Dermis blood vessel endothelial cell (primary cell): ENCODE data around the gene NAA35. TPM values are rescaled to one million over a fixed set of nuclear protein-coding genes. Genes with fewer than 3 reads are reported as not detected.
"Not testable (repeated sequence)": the region's sequence is repeated elsewhere in the genome, so short reads cannot be mapped to it uniquely, and the experiment has no call there.

ENCODE experiments used
- DNase-seq: peaks from one replicate; pipeline ENCODE4 v3.0.0; 2010
- total RNA-seq: library from RNA; depleted of rRNA; stranded (reverse); fragments of >200 nt; gene quantifications from 2 replicates; pipeline ENCODE4 v1.2.3, GENCODE V29; 2014

Gene NAA35
- total RNA-seq, 1 donor from 2014 or later = 19.4 TPM

DNA sequence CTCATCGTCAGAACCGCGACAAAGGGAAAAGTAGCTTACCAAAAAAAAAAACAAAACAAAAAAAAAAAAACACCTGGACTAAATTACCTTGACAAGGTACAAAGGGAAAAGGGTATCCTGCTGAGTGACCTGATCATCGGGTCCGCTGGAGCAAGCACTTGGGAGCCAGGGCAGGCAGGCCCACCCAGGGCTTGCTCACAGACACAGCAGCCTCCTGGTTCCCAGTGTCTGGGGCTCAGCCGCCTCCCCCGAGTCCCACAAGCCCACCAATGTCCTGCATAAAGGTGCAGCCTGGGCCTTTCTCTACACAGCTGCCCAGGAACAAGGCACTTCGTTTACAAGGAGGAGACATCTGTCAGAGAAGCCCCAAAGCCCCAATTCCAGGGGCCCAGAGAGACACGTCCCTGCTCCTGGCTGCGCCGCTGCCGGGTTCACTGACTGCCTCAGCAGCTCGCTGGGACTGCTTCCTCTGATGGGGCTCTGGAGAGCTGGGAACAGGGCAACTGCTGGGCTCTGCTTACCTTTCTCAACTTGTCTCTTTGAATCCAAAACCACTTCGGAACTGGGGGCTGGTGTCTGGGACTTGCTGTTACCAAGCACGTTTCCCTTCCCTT lies 95.0 kb downstream of the NAA35 start:
- DNase-seq = no peak

DNA sequence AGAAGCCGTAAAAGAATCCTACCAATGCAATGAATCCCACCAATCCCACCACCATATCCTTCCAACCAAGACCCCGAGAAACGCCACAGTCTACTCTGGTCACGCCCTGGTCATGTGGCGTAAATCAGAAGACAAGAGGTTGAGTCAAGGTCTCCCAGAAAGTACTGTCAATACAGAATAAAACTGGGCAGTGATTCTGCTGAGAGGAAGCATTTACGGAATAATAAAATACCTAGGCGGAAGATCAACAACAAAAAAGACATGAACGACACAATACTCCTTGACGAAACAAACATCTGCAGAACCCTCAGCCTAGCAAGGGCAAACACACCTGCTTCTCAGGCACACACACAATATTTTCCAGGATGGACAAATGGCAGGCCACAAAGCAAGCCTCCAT lies 95.6 kb downstream of the NAA35 start:
- DNase-seq = no peak

DNA sequence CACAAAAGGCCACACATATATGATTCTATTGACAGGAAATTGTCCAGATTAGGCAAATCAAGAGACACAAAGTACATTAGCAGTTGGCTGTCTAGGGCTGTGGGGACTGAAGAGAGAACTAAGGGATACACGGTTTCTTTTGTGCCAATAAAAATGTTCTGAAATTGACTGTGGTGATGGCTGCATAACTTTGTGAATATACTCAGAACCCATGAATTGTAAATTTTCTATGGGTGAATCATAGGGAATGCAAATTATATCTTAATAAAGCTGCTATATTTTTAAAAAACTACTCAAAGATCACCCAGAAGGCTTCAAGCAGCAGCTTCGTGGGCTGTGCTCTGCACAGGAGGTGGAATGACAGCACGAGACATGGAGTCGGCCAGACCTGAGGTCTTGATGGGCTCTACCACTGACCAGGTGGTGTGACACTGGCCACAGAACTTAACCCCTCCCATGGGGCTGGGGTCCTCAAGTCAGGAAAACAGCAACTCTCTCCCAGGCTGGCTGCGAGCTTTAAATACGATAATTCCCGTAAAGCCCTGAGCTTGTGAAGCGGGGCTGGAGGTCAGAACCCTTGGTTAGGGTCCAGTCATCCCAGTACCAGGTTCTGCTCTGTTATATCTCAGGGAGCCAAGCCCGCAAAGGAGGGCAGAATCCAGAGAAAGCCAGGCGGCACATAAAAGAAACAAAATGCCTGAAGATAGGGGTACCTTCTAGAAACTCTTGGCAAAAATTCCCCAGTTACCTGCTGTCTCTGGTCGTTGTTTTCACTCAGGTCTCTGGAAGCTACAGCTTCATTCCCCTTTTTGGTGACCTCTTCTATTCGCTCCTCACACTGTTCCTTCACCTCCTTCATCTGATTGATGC lies 99.3 kb downstream of the NAA35 start:
- DNase-seq = no peak

DNA sequence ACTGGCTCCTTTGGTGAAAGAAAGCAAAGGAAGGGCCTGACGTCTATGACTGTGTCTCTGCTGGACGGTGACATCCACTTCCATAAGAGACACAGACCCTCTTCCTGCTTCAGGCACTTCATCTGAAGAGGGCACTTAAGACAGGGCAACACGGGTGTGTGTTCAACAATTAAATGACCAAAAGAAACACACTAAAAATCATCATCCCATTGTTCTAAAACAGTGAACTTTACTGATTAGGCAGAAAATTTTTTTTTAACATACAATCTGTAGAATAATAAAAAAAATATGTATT lies 99.9 kb downstream of the NAA35 start:
- no peak for DNase-seq

DNA sequence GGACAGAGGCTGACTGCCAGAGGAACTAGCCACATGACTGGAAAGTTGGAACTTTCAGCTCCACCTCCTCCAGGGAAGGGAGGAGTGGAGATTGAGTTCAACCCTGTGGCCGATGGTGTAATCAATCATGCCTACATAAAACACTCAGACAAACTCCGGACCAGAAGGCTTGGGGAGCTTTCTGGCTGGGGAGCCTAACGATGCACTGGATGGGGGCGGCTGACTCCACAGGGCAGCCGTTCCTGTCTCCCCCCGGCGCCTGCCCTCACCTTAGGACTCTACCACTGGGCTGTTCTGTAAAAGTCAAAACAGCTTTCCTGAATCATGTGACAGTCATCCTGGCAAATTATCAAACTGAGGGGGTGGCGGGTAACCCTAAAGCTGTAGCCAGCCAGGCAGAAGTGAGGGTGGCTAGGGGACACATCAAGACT lies 100.4 kb downstream of the NAA35 start:
- no peak for DNase-seq

DNA sequence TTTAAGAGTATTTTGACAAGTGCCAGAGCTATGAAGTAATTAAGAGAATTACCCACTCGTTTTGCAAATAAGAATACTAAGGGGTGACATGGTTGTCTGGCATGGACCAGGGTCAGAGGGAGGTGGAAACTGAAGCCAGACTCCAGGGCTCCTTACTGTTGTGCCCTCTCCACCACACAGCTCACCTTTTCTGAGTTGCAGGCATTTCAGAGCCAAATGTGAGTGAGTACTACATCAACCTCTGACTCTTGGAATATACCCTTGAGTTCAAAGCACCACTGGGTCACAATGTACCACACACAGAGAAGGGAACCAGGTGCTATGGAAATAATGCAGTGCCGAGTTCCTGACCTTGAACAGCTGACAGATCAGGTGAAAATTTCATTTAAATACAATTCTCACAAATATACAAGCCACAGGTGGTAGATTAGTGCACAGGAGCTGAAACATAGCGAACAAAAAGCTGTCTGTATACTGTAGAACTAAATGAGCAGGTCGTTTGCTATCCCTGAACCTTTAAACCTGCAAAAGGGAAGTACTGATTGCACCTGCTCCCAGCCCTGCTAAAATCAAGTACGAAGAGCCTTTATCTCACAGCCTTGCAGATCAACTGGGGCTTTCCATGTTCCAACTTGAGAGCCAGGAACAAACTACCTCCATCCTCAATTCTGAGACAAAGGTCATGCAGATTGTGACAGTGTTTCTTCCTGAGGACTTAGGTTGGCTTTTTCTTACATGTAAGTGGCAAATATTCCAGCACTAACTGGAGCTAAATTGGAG lies 101.4 kb downstream of the NAA35 start:
- DNase-seq = no peak

DNA sequence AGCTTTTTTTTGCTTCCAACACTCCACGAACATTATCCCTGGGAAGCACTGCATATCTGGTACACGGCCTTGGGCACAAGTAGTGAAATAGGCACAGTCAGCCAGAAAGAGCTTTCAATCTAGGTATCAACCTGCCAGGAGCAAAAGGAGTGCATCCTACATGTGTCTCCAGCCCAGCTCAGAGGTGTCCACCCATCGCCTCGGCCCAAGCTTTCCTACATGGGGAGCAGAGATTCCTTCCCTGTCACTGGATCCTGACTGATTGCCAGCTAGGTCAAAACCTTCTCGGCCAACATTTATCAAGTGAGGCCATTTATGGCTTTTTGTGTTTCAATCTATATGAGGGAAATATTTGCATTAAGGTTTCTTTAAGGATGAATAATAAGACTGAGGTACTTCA lies 102.6 kb downstream of the NAA35 start:
- DNase-seq = no peak

DNA sequence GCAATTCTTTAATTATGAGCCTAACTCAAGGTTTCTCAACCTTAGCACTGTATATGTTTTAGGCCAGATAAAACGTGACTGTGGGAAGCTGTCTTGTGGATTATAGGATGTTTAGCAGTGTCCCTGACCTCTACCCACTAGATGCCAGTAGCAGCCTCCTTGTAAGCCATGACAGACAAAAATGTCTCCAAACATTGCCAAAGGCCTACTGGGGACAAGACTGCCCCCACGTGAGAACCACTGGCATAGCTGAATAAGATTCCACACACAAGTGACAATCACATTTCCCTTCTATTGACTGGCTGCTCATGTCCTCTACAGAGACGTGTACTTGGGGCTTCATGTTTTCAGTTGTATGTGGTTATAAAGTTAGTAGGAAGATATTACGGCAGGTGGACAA lies 103.1 kb downstream of the NAA35 start:
- no peak for DNase-seq

DNA sequence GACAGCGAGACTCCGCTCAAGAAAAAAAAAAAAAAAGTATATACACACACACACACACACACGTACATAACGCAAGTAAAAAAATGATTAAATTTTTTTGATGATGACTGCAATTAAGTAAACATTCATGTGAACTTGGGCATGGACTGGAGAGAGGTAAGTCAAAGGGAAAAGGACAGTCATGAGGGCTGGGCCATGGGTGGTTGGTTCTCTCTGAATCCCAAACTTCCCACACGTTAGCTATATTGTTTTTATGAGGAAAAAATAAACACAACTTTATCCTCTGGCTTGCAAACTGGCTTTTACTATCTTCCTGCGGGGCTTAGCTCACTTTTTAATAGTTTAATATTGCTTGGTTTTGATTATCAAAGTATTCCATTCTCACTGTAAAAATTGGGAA lies 104.7 kb downstream of the NAA35 start:
- no peak for DNase-seq

DNA sequence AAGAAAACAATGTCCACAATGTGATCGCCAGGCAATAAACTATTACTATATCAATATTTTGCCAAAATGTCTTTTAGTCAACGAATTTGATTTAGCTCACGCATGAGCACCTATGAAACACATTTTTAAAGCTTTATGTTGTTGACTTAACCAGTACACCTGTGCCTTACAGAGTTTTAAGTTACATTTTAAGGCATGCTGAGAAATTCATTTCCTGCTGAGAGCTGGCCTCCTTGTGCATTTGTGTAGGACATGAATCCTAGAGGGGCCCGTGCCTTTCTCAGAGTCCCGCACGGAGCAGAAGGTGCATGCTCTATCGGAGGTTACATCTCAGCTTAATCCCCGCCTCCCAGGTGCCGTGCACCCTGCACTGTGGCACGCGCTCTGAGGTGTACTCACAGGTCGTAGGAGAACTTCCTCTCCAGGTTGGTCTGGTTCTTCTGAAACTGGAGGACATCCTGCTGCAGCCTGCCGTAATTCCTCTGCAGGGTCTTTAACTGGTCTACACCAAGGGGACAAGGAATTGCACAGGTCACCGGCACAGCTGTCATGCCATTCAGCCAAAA lies 105.2 kb downstream of the NAA35 start:
- no peak for DNase-seq

DNA sequence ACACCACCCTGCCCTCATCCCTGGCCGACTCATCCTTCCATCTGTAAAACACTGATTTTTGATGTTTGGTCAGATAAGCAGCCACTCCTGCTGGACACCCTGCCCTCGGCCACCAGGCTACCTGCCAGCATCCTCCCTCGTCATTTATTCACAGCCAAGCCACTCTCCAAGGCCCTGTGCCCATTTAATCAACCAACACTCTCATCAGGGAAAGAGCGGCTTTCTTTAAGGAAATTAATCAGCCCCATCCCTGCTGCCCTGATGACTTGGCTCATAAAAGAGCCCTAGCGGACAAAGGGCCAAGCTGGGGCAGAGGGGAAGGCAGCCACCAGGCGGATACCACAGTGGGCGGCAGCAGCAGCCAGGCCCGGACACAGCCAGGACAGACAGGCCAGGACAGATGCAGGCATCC lies 106.0 kb downstream of the NAA35 start:
- no peak for DNase-seq

DNA sequence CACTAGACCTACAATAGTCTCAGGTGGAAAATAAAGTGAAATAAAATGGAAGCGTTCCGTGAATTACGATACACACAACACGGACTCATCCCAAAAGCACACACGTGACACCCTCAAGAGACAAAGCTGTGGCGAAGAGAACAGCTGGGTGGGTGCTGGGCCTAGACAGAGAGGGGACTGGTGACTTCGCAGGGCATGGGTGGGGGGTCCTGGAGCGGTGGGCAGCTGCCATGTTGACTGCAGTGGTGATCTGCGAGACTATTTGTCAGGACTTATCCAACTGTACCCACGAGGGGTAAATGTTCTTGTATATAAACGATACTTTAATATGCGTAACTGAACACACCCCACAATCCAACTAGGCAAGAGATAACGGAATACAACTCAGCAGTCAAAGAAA lies 106.4 kb downstream of the NAA35 start:
- no peak for DNase-seq

DNA sequence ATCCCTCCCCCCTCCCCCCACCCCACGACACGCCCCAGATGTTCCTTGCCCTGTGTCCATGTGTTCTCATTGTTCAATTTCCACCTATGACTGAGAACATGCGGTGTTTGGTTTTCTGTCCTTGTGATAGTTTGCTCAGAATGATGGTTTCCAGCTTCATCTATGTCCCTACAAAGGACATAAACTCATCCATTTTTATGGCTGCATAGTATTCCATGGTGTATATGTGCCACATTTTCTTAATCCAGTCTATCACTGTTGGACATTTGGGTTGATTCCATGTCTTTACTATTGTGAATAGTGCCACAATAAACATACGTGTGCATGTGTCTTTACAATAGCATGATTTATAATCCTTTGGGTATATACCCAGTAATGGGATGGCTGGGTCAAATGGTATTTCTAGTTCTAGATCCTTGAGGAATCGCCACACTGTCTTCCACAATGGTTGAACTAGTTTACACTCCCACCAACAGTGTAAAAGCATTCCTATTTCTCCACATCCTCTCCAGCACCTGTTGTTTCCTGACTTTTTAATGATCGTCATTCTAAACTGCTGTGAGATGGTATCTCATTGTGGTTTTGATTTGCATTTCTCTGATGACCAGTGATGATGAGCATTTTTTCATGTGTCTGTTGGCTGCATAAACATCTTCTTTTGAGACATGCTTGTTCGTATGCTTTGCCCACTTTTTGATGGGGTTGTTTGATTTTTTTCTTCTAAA lies 107.2 kb downstream of the NAA35 start:
- DNase-seq = not testable (repeated sequence)

DNA sequence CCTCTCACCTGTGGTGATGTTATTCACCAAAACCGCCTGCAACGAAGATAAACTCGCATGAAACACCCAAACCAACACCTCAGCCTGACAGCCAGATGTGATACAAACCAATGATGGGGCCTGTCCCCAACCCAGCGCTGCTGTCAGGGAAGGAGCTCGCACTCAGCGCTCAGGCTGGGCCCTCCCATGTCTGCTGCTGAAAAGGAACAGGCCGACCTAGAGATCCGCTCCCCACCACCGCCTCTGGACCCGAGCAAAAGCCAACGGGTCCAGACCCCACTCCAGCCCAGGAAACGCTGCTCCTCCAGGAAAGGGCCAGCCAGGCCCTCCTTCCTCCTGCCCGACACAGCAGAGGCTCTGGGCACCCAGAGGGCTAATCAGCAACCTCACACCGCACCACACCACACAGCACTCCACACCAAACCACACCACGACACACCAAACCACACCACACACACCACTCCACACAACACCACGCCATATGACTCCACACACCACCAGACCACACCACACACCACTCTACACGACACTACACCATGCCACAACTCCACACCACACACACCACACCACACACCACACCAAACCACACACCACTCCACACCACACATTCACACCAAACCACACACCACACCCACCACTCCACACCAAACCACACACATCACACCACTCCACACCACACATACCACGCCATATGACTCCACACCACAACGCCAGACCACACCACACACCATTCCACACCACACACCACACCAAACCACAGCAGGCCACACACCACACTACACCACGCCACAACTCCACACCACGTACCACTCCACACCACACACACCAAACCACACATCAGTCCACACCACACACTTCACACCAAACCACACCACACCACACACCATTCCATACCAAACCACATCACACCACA lies 111.9 kb downstream of the NAA35 start:
- no peak for DNase-seq

DNA sequence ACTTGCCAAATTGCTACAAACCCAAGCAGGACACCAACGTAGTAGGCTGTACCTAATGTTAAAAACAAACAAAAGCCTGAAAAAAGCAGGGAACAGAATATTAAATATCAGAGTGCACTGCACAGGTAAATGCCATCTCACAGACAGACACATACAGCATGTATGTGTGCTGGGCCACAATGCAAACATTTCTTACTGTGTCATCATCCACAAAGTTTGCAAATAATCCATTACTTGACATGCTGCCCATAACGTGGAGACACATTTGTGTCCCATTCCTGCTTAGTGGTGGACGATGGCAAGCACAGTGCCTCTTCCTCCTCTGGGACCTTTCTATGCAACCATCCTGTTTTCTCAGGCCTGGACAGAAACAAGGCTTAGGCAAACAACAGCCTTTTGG lies 113.7 kb downstream of the NAA35 start:
- DNase-seq = no peak

DNA sequence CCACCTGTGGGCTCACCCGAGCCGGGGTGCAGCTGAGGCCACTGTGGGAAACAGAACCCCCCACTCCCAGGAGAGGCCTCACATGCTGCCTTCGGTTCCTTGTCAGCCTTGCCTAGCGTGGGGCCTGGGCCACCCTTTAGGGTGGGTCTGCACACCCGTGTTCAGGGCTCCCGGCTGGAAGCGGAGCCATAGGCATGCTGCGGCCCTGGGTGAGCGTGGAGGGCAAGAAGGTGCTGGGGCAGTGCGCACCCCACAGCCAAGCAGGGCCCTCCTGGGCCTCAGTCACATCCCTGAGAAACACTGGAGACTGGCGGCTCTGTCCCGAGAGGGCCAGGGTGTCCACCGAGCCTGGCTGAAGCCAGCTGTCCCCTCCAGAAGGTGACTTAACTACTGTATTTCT lies 116.5 kb downstream of the NAA35 start:
- no peak for DNase-seq

DNA sequence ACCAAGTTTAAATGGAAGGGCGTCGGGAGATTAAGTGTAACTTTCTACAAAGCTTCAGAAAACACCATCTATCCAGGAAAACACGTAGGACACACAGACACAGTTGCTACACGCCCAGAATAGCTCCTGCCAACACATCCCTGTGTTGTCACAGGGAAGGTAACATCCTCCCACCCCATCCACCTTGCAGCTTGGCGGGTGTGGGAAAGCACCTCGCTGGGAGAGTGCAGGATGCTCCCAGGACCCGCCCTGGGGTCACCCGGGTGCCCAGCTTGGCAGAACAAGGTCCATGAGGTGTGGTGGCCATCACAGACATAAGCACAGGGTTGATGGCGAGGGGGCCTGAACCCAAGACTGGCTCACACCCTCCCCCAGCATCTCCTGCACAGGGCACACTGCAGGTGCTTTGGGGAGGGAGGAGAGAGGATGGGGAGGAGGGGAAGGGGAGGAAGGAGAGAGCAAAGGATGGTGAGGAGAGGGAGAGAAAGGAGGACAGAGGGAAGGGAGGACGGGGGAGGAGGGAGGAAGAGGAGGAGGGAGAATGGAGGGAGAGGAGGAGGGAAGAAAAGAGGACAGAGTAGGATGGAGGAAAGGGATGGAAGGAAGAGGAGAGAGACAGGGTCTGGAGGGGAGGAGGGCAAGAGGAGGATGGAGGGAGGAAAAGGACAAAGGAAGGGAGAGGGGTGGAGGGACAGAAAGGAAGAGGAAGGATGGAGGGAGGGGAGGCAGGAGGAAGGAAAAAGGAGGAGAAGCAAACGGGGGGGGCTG lies 121.2 kb downstream of the NAA35 start:
- no peak for DNase-seq

DNA sequence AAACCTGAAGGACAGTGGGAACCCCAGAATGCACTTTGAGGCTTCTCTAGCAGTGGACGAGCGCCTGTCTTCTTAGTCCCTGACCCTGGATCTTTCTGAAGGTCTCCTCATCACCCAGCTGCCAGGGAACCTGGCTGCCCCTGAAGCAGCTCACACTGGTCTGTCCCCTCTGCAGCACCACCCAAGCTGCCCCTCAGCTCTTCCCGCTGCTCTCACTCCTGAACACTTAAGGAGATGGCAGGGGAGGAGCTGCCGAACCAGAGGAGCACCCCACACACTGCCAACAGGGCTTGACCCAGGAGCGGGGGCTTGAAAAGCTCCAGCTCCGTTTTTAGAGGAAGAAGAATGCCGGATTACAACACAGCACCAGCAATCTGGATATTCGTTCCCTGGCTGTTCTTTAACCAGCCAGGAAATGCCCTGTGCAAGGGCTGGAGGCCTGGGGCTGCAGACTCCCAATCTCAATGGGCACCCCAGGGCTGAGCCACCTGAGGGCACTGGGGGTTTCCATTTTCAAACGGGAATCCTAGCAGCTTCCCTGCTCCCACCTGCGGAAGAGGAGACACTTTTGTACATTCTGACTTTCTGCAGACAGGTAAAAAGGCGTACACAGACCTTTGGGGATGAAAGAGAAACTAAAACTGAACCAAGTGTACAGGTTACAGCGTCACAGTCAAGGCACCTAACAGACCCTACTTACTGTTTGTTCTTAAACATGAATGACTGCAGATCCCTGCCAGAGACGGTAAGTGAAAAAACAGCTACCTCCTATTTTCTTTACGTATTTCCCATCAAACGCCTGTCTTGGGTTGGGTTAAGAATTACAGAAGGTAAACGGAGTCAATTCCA lies 122.1 kb downstream of the NAA35 start:
- no peak for DNase-seq

DNA sequence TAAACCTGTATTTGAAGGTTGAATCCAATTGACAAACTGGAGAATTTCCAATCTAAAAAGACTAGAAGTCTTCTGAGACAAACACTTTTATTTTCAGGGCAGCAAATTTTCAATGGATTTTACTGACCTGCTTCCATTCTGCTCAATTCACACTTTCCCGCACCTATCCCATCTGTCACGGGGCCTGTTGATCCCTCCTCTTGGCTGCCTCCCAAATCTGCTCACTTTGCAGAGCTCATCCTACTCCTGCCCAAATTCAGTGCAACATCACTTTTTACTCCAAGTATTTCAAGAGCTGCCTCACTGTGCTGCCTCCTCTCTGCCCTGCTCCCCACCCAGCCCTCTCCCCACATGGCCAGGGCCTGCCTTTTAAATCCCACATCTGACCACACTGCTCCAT lies 123.3 kb downstream of the NAA35 start:
- no peak for DNase-seq
